ENCODE measurements around the gene KCNG4. TPM values are rescaled to one million over a fixed set of nuclear protein-coding genes. Genes with fewer than 3 reads are reported as not detected.

KCNG4 gene
- total RNA-seq, 1 donor = not detected

GRCh38 chr16:84271037-84271436, 31.2 kb upstream of the KCNG4 start:
- no peak overlapping the region for H3K27ac ChIP-seq (ENCODE audit: low read depth, low read length)
- H3K4me3 ChIP-seq (ENCODE audit: insufficient read depth, low read length) = no peak overlapping the region
- no peak overlapping the region for H2AFZ ChIP-seq (ENCODE audit: low read length)
- H3K27me3 ChIP-seq (ENCODE audit: insufficient read depth, low read length) = peaks cover 15% of the 10 kb centered on the region
- no peaks in the 10 kb centered on the region for H3K79me2 ChIP-seq (ENCODE audit: insufficient read depth, low read length)
- no peak for DNase-seq (ENCODE audit: insufficient read length, low spot score, missing footprints)
- H3K9me3 ChIP-seq (ENCODE audit: low read depth, low read length) = no peaks in the 10 kb centered on the region
- TF ChIP-seq, protein P1, sequence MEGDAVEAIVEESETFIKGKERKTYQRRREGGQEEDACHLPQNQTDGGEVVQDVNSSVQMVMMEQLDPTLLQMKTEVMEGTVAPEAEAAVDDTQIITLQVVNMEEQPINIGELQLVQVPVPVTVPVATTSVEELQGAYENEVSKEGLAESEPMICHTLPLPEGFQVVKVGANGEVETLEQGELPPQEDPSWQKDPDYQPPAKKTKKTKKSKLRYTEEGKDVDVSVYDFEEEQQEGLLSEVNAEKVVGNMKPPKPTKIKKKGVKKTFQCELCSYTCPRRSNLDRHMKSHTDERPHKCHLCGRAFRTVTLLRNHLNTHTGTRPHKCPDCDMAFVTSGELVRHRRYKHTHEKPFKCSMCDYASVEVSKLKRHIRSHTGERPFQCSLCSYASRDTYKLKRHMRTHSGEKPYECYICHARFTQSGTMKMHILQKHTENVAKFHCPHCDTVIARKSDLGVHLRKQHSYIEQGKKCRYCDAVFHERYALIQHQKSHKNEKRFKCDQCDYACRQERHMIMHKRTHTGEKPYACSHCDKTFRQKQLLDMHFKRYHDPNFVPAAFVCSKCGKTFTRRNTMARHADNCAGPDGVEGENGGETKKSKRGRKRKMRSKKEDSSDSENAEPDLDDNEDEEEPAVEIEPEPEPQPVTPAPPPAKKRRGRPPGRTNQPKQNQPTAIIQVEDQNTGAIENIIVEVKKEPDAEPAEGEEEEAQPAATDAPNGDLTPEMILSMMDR (IDR thresholded peaks at IDR 0.05; ENCODE audit: extremely low read depth, low read depth, low read length) = no peak
- no peak overlapping the region for H3K4me2 ChIP-seq (ENCODE audit: insufficient read depth, low read length)
- H3K36me3 ChIP-seq (ENCODE audit: insufficient read depth, low read length) = no peaks in the 10 kb centered on the region
- no peaks in the 10 kb centered on the region for H3K4me1 ChIP-seq (ENCODE audit: insufficient read depth, low read length)
- H4K20me1 ChIP-seq (ENCODE audit: insufficient read depth, low read length) = no peaks in the 10 kb centered on the region

GRCh38 chr16:84270531-84270930, 30.7 kb upstream of the KCNG4 start:
- no peaks in the 10 kb centered on the region for H3K4me1 ChIP-seq (ENCODE audit: insufficient read depth, low read length)

DNA sequence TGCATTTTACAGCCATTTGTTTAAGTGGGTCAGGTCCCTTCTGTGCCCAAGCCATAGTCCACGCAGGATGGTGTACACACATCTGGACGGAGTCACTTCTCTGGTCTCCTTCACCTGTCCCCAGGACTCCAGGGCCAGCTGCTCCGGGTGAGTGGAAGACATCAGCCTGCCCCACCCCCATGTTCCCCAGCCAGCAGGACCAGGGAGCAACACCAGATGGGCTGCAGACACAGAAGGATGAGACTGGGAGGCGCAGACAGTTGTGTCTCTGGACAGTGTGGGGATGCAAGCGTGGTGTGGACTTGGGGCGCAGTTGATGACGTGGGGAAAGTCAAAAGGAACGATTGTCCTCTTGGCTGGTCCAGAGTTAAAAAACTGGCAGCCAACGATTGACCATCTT, 30.3 kb upstream of the KCNG4 start:
- Histone ChIP-seq H3K36me3 (ENCODE audit: insufficient read depth, low read length) (no peaks in the 10 kb centered on the region), H3K4me2 (ENCODE audit: insufficient read depth, low read length) (no peak overlapping the region), H4K20me1 (ENCODE audit: insufficient read depth, low read length) (no peaks in the 10 kb centered on the region), H3K9me3 (ENCODE audit: low read depth, low read length) (no peaks in the 10 kb centered on the region), H2AFZ (ENCODE audit: low read length) (no peak overlapping the region), H3K4me1 (ENCODE audit: insufficient read depth, low read length) (no peaks in the 10 kb centered on the region), H3K27me3 (ENCODE audit: insufficient read depth, low read length) (peaks cover 12% of the 10 kb centered on the region), H3K27ac (ENCODE audit: low read depth, low read length) (no peak overlapping the region), H3K4me3 (ENCODE audit: insufficient read depth, low read length) (no peak overlapping the region), H3K79me2 (ENCODE audit: insufficient read depth, low read length) (no peaks in the 10 kb centered on the region)
- TF ChIP-seq, protein P1 (IDR thresholded peaks at IDR 0.05; ENCODE audit: extremely low read depth, low read depth, low read length) = no peak
- no peak for DNase-seq (ENCODE audit: insufficient read length, low spot score, missing footprints)

More at GRCh38 chr16:84270531-84270930, 30.7 kb upstream of the KCNG4 start:
- Histone ChIP-seq H3K9me3 (ENCODE audit: low read depth, low read length) (no peaks in the 10 kb centered on the region), H3K4me2 (ENCODE audit: insufficient read depth, low read length) (no peak overlapping the region), H3K27ac (ENCODE audit: low read depth, low read length) (no peak overlapping the region), H2AFZ (ENCODE audit: low read length) (no peak overlapping the region), H3K79me2 (ENCODE audit: insufficient read depth, low read length) (no peaks in the 10 kb centered on the region), H3K36me3 (ENCODE audit: insufficient read depth, low read length) (no peaks in the 10 kb centered on the region), H3K27me3 (ENCODE audit: insufficient read depth, low read length) (peaks cover 15% of the 10 kb centered on the region), H3K4me3 (ENCODE audit: insufficient read depth, low read length) (no peak overlapping the region), H4K20me1 (ENCODE audit: insufficient read depth, low read length) (no peaks in the 10 kb centered on the region)
- DNase-seq (ENCODE audit: insufficient read length, low spot score, missing footprints) = no peak
- TF ChIP-seq, protein P1 (IDR thresholded peaks at IDR 0.05; ENCODE audit: extremely low read depth, low read depth, low read length) = no peak

GRCh38 chr16:84268291-84269040, 28.7 kb upstream of the KCNG4 start:
- H2AFZ ChIP-seq (ENCODE audit: low read length) = no peak overlapping the region
- H3K9me3 ChIP-seq (ENCODE audit: low read depth, low read length) = no peaks in the 10 kb centered on the region
- no peaks in the 10 kb centered on the region for H4K20me1 ChIP-seq (ENCODE audit: insufficient read depth, low read length)

More at GRCh38 chr16:84268291-84269040, 28.7 kb upstream of the KCNG4 start:
- Histone ChIP-seq H3K27ac (ENCODE audit: low read depth, low read length) (no peak overlapping the region), H3K27me3 (ENCODE audit: insufficient read depth, low read length) (peaks cover 11% of the 10 kb centered on the region), H3K4me1 (ENCODE audit: insufficient read depth, low read length) (no peaks in the 10 kb centered on the region), H3K4me3 (ENCODE audit: insufficient read depth, low read length) (no peak overlapping the region), H3K36me3 (ENCODE audit: insufficient read depth, low read length) (no peaks in the 10 kb centered on the region), H3K4me2 (ENCODE audit: insufficient read depth, low read length) (no peak overlapping the region), H3K79me2 (ENCODE audit: insufficient read depth, low read length) (no peaks in the 10 kb centered on the region)
- TF ChIP-seq, protein P1 (IDR thresholded peaks at IDR 0.05; ENCODE audit: extremely low read depth, low read depth, low read length) = no peak
- no peak for DNase-seq (ENCODE audit: insufficient read length, low spot score, missing footprints)
